Activated CD4-positive, alpha-beta memory T cell treated with anti-CD3 and anti-CD28 coated beads, Interleukin-2, amount 10 ng/mL, durations not matched to agents 7 days and 5 days (primary cell): Measurements from ENCODE around the gene GALE. TPM values are rescaled to one million over a fixed set of nuclear protein-coding genes. Genes with fewer than 3 reads are reported as not detected.
"Not testable (repeated sequence)": the region's sequence is repeated elsewhere in the genome, so short reads cannot be mapped to it uniquely, and the experiment has no call there.

ENCODE experiments used
- CTCF ChIA-PET: fragments of 350-600 bp; sonication (Branson Sonifier 250); formaldehyde crosslinking; loops from one replicate; lab custom pipeline; 2021; ENCODE audit warnings: antibody characterized with exemption, inconsistent platforms; lab: Charles Lee
- POLR2A ChIA-PET: fragments of 350-600 bp; sonication (Branson Sonifier 250); formaldehyde crosslinking; loops from one replicate; lab custom pipeline; 2021; ENCODE audit warnings: antibody characterized with exemption; lab: Charles Lee
- DNase-seq: peaks from one replicate; pipeline ENCODE4 v3.0.0-alpha.2; 2020
- H3K27ac Mint-ChIP-seq: one replicate; pipeline ENCODE4 v1.8.0; 2021; ENCODE audit warnings: mild to moderate bottlenecking, mixed read lengths
- H3K27me3 Mint-ChIP-seq: one replicate; pipeline ENCODE4 v1.8.0; 2021; ENCODE audit warnings: mixed read lengths
- H3K36me3 Mint-ChIP-seq: one replicate; pipeline ENCODE4 v1.8.0; 2021; ENCODE audit warnings: low read depth, mixed read lengths
- H3K4me1 Mint-ChIP-seq: one replicate; pipeline ENCODE4 v1.8.0; 2021; ENCODE audit warnings: mixed read lengths
- H3K4me3 Mint-ChIP-seq: one replicate; pipeline ENCODE4 v1.8.0; 2021; ENCODE audit warnings: mild to moderate bottlenecking, mixed read lengths
- H3K9me3 Mint-ChIP-seq: one replicate; pipeline ENCODE4 v1.8.0; 2021; ENCODE audit warnings: mixed read lengths
- total RNA-seq, 2 experiments: library from RNA; stranded (reverse); gene quantifications; one replicate each; pipeline ENCODE4 v1.2.3, GENCODE V29; 2021

The GALE gene
- total RNA-seq, 2 experiments from 2014 or later, result 33.5 to 37.6 TPM

GRCh38 chr1:23797478-23798448 is 2.8 kb downstream of the GALE start:
- H3K27ac Mint-ChIP-seq, result no peak overlapping the region
- no peaks in the 10 kb centered on the region for H3K9me3 Mint-ChIP-seq

GRCh38 chr1:23796466-23797271 is 3.9 kb downstream of the GALE start:
- Mint-ChIP-seq H3K27ac (no peak overlapping the region), H3K9me3 (no peaks in the 10 kb centered on the region), H3K36me3 (peaks cover 44% of the 10 kb centered on the region), H3K4me1 (peaks cover 35% of the 10 kb centered on the region), H3K27me3 (no peaks in the 10 kb centered on the region), H3K4me3 (no peak overlapping the region)
- ChIA-PET CTCF (interaction anchor here (1.2 kb wide), 1 partner anchor 17 kb away, joined by 3 read pairs; no protein-coding TSS in a partner anchor), POLR2A (interaction anchor here (1.4 kb wide), 1 partner anchor 28 kb away, joined by 5 read pairs; the partner anchor contains the start of gene HMGCL)
- no peak for DNase-seq

More at GRCh38 chr1:23797478-23798448, 2.8 kb downstream of the GALE start:
- DNase-seq, result no peak
- Mint-ChIP-seq H3K4me3 (no peak overlapping the region), H3K4me1 (peaks cover 32% of the 10 kb centered on the region), H3K27me3 (no peaks in the 10 kb centered on the region), H3K36me3 (peaks cover 42% of the 10 kb centered on the region)
- ChIA-PET CTCF (interaction anchor here (0.8 to 1.8 kb wide), 5 partner anchors 15 to 26 kb away, joined by 3 to 7 read pairs (median 5); no protein-coding TSS in a partner anchor), POLR2A (interaction anchor here (1.6 to 5.9 kb wide), 3 partner anchors 8 to 26 kb away, joined by 6 to 84 read pairs (median 12); partner anchors contain the start of gene LYPLA2)

GRCh38 chr1:23795676-23796465 is 4.7 kb downstream of the GALE start:
- DNase-seq, result no peak
- no peaks in the 10 kb centered on the region for H3K9me3 Mint-ChIP-seq
- POLR2A ChIA-PET, result interaction anchor here (1.4 to 9.3 kb wide), 2 partner anchors 17 to 29 kb away, joined by 5 to 115 read pairs; partner anchors contain the start of genes HMGCL and PITHD1
- H3K4me3 Mint-ChIP-seq, result no peak overlapping the region
- peaks cover 37% of the 10 kb centered on the region for H3K4me1 Mint-ChIP-seq
- H3K27me3 Mint-ChIP-seq, result no peaks in the 10 kb centered on the region
- H3K27ac Mint-ChIP-seq, result no peak overlapping the region
- peaks cover 51% of the 10 kb centered on the region for H3K36me3 Mint-ChIP-seq
- CTCF ChIA-PET, result no interaction called here

GRCh38 chr1:23794732-23795182 is 5.8 kb downstream of the GALE start:
- POLR2A ChIA-PET, result interaction anchor here (1.2 to 9.3 kb wide), 2 partner anchors 16 to 103 kb away, joined by 3 to 115 read pairs; partner anchors contain the start of genes PITHD1 and RPL11
- H3K27ac Mint-ChIP-seq, H3K4me3 Mint-ChIP-seq, H3K9me3 Mint-ChIP-seq, CTCF ChIA-PET, DNase-seq, H3K27me3 Mint-ChIP-seq: not testable (repeated sequence)
- H3K36me3 Mint-ChIP-seq, result peaks cover 52% of the 10 kb centered on the region
- peaks cover 44% of the 10 kb centered on the region for H3K4me1 Mint-ChIP-seq

- CTCF ChIA-PET, result no interaction called here
- Mint-ChIP-seq H3K36me3 (peaks cover 48% of the 10 kb centered on the region), H3K4me3 (no peak overlapping the region), H3K9me3 (no peaks in the 10 kb centered on the region), H3K27ac (no peak overlapping the region), H3K27me3 (no peaks in the 10 kb centered on the region), H3K4me1 (peaks cover 41% of the 10 kb centered on the region)
- POLR2A ChIA-PET, result interaction anchor here (1.2 to 9.3 kb wide), 3 partner anchors 15 to 102 kb away, joined by 3 to 115 read pairs (median 4); partner anchors contain the start of genes HMGCL, PITHD1 and RPL11
- no peak for DNase-seq
Observed at GRCh38 chr1:23793861-23794731, 6.5 kb downstream of the GALE start.

- Mint-ChIP-seq H3K27ac (no peak overlapping the region), H3K9me3 (no peaks in the 10 kb centered on the region), H3K27me3 (no peaks in the 10 kb centered on the region), H3K36me3 (peaks cover 46% of the 10 kb centered on the region), H3K4me1 (peaks cover 35% of the 10 kb centered on the region), H3K4me3 (peak overlapping the region; percentile 27)
- ChIA-PET POLR2A (interaction anchor here (1.3 to 9.3 kb wide), 4 partner anchors 8 to 167 kb away, joined by 4 to 115 read pairs (median 48); partner anchors contain the start of genes GALE, HMGCL, PITHD1 and PNRC2), CTCF (interaction anchor here (2.1 kb wide), 1 partner anchor 21 kb away, joined by 10 read pairs; no protein-coding TSS in a partner anchor)
- peak; percentile 49 for DNase-seq
Observed at GRCh38 chr1:23793018-23793781, 7.4 kb downstream of the GALE start.

GRCh38 chr1:23792151-23792945 is 8.2 kb downstream of the GALE start:
- POLR2A ChIA-PET, result interaction anchor here (0.7 to 9.3 kb wide), 6 partner anchors 8 to 168 kb away, joined by 3 to 115 read pairs (median 10); partner anchors contain the start of genes ELOA, GALE, PITHD1 and PNRC2
- Mint-ChIP-seq H3K4me1 (peaks cover 35% of the 10 kb centered on the region), H3K4me3 (peak overlapping the region; percentile 94), H3K27me3 (no peaks in the 10 kb centered on the region), H3K27ac (peak overlapping the region; percentile 91), H3K9me3 (no peaks in the 10 kb centered on the region), H3K36me3 (peaks cover 50% of the 10 kb centered on the region)
- CTCF ChIA-PET, result interaction anchor here (0.8 to 2.1 kb wide), 4 partner anchors 8 to 20 kb away, joined by 3 to 10 read pairs (median 4); partner anchors contain the start of genes GALE and PITHD1
- no peak for DNase-seq

GRCh38 chr1:23791516-23792047 is 9.0 kb downstream of the GALE start:
- ChIA-PET CTCF (interaction anchor here (0.8 to 3.2 kb wide), 5 partner anchors 8 to 20 kb away, joined by 3 to 11 read pairs (median 4); partner anchors contain the start of genes GALE and PITHD1), POLR2A (interaction anchor here (0.7 to 9.3 kb wide), 7 partner anchors 9 to 169 kb away, joined by 3 to 115 read pairs (median 7); partner anchors contain the start of genes ELOA, GALE, PITHD1 and PNRC2)
- peak overlapping the region; percentile 94 for H3K4me3 Mint-ChIP-seq
- peaks cover 52% of the 10 kb centered on the region for H3K36me3 Mint-ChIP-seq
- peak; percentile 45 for DNase-seq
- peak overlapping the region; percentile 91 for H3K27ac Mint-ChIP-seq
- no peaks in the 10 kb centered on the region for H3K27me3 Mint-ChIP-seq
- peaks cover 33% of the 10 kb centered on the region for H3K4me1 Mint-ChIP-seq
- no peaks in the 10 kb centered on the region for H3K9me3 Mint-ChIP-seq
